Brain microvascular endothelial cell (primary cell): ENCODE data around the gene ITPR2.

Experiments
- DNase-seq: peaks from one replicate; pipeline ENCODE4 v3.0.0-alpha.2; 2020
- H3K27ac ChIP-seq: fragments of 250-450 bp; sonication (Bioruptor Pico); 2 replicates; pipeline ENCODE4 v1.5.1; 2020; ENCODE audit warnings: mild to moderate bottlenecking, moderate library complexity
- H3K27me3 ChIP-seq: fragments of 250-450 bp; sonication (Bioruptor Pico); replicated peaks from 2 replicates; pipeline ENCODE4 v1.5.1; 2020; ENCODE audit warnings: mild to moderate bottlenecking
- H3K36me3 ChIP-seq: fragments of 250-450 bp; sonication (Bioruptor Pico); replicated peaks from 2 replicates; pipeline ENCODE4 v1.5.1; 2020; ENCODE audit warnings: mild to moderate bottlenecking
- H3K4me3 ChIP-seq: 2 replicates; pipeline ENCODE4 v1.5.1; 2011; ENCODE audit warnings: low read depth, mild to moderate bottlenecking, control low read depth, low read length, moderate library complexity
- in situ Hi-C: cut with HindIII; loops from 2 replicates; pipeline ENCODE4 v1.10.0; 2017; ENCODE audit warnings: low sequenced_read_pairs, low pct_ligation_motif_present
- TF ChIP-seq, protein P1 (sequence below): IDR thresholded peaks from 2 replicates; pipeline ENCODE4 v1.5.1; 2011; ENCODE audit warnings: low read depth, mild to moderate bottlenecking, moderate library complexity, low read length, control low read depth, inconsistent platforms; ENCODE audit errors: missing control alignments

Gene ITPR2

DNA sequence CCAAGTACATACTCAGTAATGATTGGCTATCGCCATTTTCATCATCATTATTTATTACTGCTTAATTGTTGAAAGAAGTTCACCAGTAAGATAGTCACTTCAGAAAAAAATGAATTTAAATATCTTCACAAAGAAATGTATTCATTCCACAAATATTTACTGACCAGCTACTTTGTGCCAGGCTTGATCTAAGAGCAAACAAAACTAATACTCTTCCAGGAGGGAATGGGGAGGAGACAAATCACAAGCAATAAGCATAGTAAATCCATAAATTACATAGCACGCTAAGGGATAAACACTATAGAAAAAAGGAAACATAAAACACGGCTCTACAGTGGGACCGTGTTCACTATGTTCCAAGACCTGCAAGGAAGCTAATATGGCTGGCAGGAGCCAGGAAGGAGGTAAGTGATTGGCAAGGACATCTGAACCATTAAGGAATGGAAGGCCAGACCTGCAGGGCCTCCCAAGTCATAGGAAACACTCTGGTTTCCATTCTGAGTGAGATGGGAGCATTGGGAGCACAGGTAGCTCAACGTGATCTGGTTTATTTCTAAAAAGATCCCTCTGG is 27.5 kb downstream of the ITPR2 start:
- Histone ChIP-seq H3K4me3 (no peak overlapping the region), H3K27me3 (no peaks in the 10 kb centered on the region), H3K36me3 (no peaks in the 10 kb centered on the region), H3K27ac (no peak overlapping the region)
- TF ChIP-seq, protein P1, sequence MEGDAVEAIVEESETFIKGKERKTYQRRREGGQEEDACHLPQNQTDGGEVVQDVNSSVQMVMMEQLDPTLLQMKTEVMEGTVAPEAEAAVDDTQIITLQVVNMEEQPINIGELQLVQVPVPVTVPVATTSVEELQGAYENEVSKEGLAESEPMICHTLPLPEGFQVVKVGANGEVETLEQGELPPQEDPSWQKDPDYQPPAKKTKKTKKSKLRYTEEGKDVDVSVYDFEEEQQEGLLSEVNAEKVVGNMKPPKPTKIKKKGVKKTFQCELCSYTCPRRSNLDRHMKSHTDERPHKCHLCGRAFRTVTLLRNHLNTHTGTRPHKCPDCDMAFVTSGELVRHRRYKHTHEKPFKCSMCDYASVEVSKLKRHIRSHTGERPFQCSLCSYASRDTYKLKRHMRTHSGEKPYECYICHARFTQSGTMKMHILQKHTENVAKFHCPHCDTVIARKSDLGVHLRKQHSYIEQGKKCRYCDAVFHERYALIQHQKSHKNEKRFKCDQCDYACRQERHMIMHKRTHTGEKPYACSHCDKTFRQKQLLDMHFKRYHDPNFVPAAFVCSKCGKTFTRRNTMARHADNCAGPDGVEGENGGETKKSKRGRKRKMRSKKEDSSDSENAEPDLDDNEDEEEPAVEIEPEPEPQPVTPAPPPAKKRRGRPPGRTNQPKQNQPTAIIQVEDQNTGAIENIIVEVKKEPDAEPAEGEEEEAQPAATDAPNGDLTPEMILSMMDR, result no peak
- in situ Hi-C loops, result no loop called here
- no peak for DNase-seq

DNA sequence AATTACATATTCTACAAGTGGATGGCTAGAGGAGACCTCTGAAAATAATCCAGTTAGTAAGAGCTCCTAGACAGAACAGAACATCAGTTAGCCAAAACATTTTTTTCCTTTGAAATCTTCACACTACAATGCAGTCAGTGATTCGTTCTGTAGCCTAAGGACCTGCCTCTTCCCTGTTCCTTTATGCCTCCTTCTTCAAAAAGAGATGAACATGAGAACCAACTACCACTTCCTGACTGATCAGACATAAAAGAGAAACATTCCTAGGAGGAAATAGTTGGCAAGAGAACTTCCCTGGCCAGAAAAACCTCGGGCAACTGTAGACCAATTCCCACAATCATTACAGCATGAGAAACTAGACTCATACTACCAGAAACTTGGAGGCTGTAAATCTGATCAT is 29.4 kb downstream of the ITPR2 start:
- no peaks in the 10 kb centered on the region for H3K27me3 ChIP-seq
- no peak for DNase-seq

DNA sequence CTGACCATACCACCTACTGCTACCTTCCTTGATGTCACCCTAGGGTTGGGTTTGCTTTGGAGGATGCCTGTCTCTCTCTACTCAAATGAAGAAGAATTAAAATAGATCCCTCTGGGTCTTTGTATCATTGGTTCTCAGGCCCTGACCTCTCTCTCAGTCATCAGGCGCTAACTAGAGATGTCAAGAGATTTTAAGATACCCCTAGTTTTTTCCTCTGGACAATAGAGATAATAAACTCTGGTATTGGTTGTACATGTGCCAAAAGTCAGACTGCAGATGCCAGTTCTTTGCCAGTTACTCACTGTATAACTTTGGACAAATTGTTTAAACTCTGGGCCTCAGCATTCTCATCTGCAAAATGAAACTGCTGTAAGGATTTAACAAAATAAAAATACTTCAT is 31.5 kb downstream of the ITPR2 start:
- H3K4me3 ChIP-seq, result no peak overlapping the region
- H3K27me3 ChIP-seq, result no peaks in the 10 kb centered on the region
- in situ Hi-C loops, result no loop called here
- no peak overlapping the region for H3K27ac ChIP-seq
- no peak for DNase-seq
- TF ChIP-seq, protein P1, result no peak
- no peaks in the 10 kb centered on the region for H3K36me3 ChIP-seq

More for the DNA sequence above, 29.4 kb downstream of the ITPR2 start:
- H3K36me3 ChIP-seq, result no peaks in the 10 kb centered on the region
- in situ Hi-C loops, result no loop called here
- no peak overlapping the region for H3K4me3 ChIP-seq
- TF ChIP-seq, protein P1, result no peak
- H3K27ac ChIP-seq, result peak overlapping the region; percentile 16

DNA sequence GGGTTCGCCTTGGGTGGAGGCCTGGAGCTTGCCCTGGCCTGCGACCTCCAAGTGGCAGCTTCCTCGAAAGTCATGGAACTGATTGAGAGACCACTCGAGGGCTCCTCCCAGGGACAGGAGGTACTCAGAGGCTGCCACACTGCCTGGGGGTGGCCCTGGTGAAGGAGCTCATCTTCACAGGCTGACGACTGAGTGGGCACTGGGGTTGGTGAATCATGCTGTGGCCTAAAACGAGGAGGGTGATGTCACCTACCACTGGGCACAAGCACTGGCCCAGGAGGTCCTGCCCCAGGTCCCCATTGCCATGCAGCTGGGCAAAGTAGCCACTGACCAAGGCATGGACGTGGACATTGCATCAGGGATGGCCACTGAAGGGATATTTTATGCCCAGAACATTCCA is 32.1 kb downstream of the ITPR2 start:
- H3K36me3 ChIP-seq, result no peaks in the 10 kb centered on the region
- no peak overlapping the region for H3K4me3 ChIP-seq
- in situ Hi-C loops, result no loop called here
- no peaks in the 10 kb centered on the region for H3K27me3 ChIP-seq
- TF ChIP-seq, protein P1, result no peak
- DNase-seq, result no peak
- no peak overlapping the region for H3K27ac ChIP-seq

DNA sequence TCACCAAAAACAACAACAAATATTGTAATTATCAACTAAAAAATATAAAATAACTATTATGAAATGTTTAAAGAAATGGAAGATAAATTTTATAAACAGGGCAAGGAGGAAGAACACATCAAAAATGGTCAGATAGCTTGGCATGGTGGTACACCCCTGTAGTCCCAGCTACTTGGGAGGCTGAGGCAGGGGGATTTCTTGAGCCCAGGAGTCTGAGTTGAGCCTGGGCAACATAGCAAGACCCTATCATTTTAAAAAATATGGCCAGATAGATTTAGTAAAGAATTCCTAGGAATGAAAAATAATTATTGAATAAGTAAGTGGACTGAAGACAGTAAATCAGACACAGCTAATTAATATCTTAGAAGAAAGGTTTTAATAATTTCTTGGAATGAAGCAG is 32.6 kb downstream of the ITPR2 start:
- no peak overlapping the region for H3K27ac ChIP-seq
- H3K27me3 ChIP-seq, result no peaks in the 10 kb centered on the region
- H3K4me3 ChIP-seq, result no peak overlapping the region
- H3K36me3 ChIP-seq, result no peaks in the 10 kb centered on the region
- in situ Hi-C loops, result no loop called here
- TF ChIP-seq, protein P1, result no peak
- DNase-seq, result no peak

DNA sequence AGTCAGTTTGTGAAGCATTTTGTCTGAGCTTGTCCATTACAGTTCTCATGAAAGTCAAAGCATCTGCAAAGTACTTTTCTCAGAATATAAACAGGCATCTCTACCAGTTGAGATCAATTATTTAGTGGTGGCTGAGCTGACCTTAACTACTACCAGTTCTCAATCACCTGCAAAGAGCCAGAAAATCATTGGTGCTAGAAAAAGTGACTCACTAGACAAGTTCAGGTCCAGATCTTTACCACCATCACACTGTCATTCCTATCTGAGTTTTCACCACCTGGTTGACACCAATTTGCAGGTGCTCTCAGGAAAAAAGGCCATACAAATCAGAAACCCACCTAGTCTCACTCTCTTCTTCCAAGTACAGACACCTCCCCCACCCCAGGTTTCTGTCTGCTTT is 33.3 kb downstream of the ITPR2 start:
- no peak for DNase-seq
- TF ChIP-seq, protein P1, result no peak
- Histone ChIP-seq H3K4me3 (no peak overlapping the region), H3K36me3 (no peaks in the 10 kb centered on the region), H3K27ac (no peak overlapping the region), H3K27me3 (no peaks in the 10 kb centered on the region)
- in situ Hi-C loops, result no loop called here
